Measurements from ENCODE around the gene CYTH1.

- TF ChIP-seq CTCF (conservative IDR thresholded peaks at IDR 0.05 in 1 of 2, IDR thresholded peaks at IDR 0.05 in 1 of 2; ENCODE audit: extremely low read depth in 1 of 2, insufficient read depth in 1 of 2, low read depth in 1 of 2, low read length in 2 of 2) (no peak), EZH2 (IDR thresholded peaks at IDR 0.05; ENCODE audit: borderline replicate concordance, low read length) (no peak)
Observed at GRCh38 chr17:78678711-78679110, 103.4 kb downstream of the CYTH1 start.
